ENCODE results near the gene SIRPG.
A peak's percentile ranks its signal among the peaks of the same experiment; 100 is the strongest.
"Not testable (repeated sequence)": the region's sequence is repeated elsewhere in the genome, so short reads cannot be mapped to it uniquely, and the experiment has no call there.

SIRPG gene

DNA sequence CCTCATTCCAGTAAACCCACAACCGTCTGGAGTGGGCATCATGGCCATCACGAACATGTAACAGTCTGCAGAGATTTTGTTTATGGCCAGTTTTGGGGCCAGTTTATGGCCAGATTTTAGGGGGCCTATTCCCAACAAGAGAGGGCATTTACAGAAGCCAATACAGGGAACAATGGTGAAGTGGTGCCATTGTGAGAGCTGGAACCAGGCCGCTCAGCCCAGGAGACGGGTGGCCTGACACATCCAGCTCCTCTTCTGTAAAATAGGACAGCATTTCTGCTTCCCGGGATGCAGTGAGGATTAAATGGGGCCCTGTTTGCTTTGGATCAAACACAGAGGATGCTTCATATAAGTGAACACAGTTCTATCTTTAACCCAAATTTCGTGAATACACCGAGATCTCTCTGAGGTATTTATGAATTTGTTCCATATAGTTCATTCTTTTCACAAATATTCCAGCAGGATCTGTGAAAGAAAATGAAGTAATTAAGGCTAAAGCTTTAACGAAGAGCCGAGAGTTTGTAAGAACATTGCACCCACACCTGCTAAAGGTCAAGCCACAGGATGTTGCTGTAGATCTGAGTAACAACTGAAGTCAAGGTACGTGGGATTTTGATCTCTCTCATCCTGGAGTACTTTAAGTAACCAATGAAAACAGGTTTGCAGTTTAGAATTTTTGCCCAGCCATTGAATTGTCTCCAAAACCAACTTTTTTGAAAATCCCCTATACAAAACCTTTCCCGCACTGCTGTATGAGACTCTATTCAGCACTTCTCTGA lies 14.5 kb upstream of the SIRPG start:
- no peak for DNase-seq

DNA sequence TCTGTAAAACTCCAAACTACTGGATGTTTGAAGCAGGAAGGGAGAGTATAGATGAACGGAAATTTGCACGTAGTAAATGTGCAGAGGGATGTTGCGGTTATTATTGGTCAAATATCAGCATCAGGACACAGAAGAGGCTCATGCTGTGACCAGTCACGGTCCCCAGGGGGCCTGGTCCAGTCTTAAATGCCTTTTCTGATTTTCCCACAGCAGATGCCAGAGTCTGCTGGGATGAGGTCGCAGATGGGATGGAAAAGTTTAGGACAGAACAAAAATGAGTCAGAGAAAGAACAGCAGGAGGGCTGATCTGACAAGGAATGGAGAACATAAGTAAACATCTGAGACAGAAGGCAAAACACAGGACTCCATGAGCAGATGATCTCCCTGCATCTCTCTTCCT lies 11.7 kb upstream of the SIRPG start:
- DNase-seq = no peak

DNA sequence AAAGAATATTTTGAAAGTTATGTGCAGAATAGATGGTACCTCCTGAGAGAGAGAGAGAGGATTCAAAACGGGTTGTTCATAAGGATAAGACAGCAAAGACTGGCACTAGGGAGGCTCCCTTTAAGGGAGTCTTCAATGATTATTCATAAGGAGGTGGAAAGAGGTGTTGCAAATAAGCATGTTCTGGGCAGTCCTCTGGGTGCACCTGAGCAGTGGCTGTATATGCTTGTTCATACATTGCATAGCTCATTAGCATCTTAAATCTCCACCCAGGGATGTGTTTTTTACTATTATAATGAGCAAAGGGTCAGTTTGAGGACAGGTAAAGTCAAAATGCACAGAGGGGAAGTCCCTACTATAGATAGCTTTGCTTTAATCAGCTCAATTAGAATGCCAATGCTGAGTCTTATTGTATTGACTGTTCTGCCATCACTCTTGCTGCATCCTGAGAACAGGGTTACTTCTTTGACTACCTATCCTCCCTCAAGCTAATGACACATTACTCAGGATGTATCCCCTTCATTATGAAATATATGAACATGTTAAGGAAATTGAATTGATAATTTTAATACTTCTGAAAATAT lies 10.0 kb upstream of the SIRPG start:
- DNase-seq = no peak

DNA sequence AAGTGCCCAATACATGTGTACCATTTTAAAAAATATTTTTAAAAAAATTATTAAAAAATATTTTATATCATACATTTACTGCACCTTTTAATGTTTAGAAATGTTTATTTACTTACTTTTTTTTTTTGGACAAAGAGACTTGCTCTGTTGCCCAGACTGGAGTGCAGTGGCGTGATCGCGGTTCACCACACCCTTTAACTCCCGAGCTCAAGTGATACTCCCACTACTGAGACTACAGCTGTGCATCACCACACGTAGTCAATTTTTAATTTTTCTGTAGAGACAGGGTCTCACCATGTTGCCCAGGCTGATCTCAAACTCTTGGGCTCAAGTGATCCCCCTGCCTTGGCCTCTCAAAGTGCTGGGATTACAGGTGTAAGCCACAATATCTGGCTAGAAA lies 9.2 kb upstream of the SIRPG start:
- DNase-seq = no peak

- no peak for DNase-seq
Measured at GRCh38 chr20:1665345-1665744, 7.8 kb upstream of the SIRPG start.

GRCh38 chr20:1664911-1665310 lies 7.3 kb upstream of the SIRPG start:
- no peak for DNase-seq

DNA sequence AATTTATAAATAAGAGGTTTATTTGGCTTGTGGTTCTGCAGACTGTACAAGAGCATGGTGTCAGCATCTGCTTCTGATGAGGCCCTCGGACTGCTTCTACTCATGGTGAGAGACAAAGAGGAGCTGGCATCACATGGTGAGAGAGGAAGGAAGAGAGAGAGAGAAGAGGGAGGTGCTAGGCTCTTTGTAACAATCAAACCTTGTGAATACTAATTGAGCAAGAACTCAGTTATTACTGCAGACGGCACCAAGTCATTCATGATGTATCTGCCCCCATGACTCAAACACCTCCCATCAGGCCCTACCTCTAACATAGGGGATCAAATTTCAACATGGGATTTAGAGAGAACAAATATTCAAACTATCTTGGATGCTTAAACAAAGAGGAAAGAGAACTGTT lies 6.3 kb upstream of the SIRPG start:
- DNase-seq = no peak

DNA sequence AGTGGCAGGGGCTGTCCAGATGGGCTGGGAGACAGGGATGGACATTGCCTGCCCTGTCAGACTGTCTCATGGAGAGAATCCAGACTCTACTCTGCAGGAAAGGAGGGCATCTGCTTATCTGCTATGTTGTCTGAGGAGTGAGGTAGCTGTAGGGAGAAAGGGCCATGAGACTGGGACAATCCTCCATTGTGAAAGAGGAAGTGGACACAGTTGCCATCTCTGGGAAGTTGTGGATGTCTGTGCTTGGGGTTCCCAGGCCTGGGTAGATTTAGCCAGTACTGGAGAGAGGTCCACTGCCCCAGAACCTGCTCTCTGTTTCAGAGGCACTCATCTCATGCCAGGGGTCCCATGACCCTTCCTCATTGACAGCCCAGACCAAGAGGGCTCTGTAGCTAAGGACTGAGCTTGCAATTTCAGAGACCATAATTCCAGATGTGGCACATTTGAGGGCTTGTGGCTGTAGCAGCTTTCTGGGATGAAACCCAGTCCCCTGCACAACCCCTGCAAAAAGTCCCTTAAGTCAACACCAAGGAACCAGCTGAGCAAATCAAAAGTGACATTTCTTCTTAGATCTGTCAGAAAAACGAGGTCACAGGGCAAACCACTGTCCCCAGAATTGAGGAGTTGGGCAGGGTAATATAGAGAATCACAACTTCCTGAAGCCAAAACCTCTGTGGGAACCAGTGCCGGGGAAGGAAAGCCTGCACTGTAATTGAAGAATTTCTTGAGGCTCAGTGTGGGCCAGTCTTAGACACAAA lies 4.1 kb upstream of the SIRPG start:
- DNase-seq = no peak

DNA sequence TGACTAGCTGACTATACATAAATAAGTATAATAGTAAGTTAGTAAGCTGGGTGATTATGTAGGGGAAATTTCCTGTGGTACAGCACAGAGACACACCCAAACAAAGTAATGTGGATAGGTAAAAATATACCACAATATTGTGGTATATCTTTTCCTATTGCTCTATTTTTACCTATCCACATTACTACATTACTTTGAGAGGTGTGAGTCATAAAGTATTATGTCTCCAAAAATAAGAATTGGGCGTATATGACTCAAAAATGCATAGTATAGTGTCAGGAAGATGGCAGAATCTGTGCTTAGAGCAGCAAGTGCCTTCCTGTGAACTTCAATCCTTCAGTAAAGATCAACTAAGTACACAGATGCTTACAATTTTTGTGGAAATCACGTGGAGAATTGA lies 2.7 kb upstream of the SIRPG start:
- no peak for DNase-seq

- DNase-seq = no peak
Measured at GRCh38 chr20:1656844-1657243, 735 bp downstream of the SIRPG start.

GRCh38 chr20:1654996-1655395 lies 2.6 kb downstream of the SIRPG start:
- no peak for DNase-seq

DNA sequence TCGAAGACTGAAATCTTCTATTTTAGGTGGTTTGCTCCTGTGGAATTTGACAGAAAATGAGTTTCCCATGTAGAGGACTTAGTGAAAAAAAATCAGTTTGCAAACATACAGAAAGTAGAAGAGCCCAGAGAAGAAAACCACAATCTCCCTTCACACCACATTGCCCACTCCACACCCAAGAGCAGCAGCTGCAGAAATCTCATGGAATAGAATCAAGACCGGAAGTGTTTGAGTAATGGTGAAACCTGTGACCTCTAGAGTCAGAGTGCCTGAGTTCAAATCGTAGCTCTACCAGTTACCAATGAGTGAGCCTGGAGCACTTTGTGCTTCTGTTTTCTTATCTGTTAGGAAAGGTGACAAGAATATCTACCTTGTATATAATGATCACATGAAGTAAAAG lies 4.6 kb downstream of the SIRPG start:
- no peak for DNase-seq

DNA sequence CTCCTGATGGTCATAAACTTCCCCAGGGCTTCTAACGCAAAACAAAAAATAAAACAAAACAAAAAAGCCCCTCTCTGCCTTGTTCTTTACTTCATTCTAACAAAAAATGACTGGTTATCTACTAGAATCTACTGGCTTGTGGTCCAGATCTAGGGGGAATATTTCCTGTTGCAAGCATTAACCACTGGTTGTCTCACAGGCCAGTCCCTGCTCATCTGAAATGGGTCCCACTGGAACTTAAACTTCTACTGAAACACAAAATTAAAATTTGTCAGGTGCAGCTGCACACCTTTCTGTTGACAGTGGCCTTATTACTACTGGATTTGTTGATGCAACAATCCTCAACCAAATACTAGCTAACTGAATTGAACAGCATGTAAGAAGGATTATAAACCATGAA lies 5.5 kb downstream of the SIRPG start:
- DNase-seq = no peak

- DNase-seq = peak; percentile 14
Measured at GRCh38 chr20:1651268-1652058, 6.1 kb downstream of the SIRPG start.

- DNase-seq = no peak
Measured at GRCh38 chr20:1648101-1648500, 9.5 kb downstream of the SIRPG start.

- no peak for DNase-seq
Measured at GRCh38 chr20:1646975-1647431, 10.6 kb downstream of the SIRPG start.

GRCh38 chr20:1644101-1644962 lies 13.2 kb downstream of the SIRPG start:
- no peak for DNase-seq

GRCh38 chr20:1638643-1639042 lies 18.9 kb downstream of the SIRPG start:
- DNase-seq = not testable (repeated sequence)

DNA sequence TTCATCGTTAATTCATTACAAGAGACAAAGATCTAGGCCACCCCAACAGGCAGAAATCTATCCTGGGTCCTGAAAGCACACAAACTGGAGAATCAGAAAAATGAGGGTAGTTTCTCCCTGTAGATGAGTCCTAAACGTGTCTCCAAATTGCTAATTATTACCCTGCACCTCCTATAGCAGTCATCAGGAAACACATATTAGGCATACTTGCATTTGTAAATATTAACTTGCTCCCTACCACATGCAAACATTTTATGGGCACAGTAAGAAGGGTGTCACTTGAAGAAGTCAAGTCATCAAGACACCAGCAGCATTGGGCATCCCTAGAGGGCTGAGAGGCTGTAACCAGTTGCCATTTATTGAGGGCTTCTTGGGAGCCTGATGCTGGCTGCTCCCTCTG lies 19.8 kb downstream of the SIRPG start:
- no peak for DNase-seq

GRCh38 chr20:1637226-1637625 lies 20.4 kb downstream of the SIRPG start:
- DNase-seq = no peak

GRCh38 chr20:1636621-1637020 lies 21.0 kb downstream of the SIRPG start:
- no peak for DNase-seq

GRCh38 chr20:1635291-1635979 lies 22.1 kb downstream of the SIRPG start:
- DNase-seq = no peak
